GM18526 (cell line): Measurements from ENCODE around the gene FLRT1.

ENCODE experiments used
- POLR2A ChIP-seq: IDR thresholded peaks from 3 replicates; pipeline ENCODE4 v1.6.1; 2011; ENCODE audit not compliant: insufficient read length; ENCODE audit errors: extremely low read depth

Gene FLRT1

DNA sequence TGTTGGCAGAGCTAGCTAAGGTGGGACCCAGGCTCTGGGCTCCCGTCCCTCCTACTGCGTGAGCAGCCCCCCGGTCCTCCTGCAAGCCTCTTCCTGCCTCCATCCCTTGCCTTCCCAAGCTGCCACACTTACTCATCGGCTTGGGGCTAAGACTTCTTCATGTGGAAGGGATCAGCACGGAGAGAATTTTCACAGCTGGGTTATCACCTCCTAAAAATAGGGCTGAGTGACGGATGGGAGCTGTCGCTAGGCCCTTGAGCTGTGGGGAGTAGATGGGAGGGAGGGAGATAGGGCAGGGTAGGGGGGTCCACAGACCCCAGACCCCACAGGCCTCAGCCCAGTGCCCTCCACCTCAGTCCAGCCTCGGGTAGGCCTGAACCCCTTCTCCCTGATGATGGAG is 41.0 kb downstream of the FLRT1 start:
- TF ChIP-seq POLR2A = no peak

DNA sequence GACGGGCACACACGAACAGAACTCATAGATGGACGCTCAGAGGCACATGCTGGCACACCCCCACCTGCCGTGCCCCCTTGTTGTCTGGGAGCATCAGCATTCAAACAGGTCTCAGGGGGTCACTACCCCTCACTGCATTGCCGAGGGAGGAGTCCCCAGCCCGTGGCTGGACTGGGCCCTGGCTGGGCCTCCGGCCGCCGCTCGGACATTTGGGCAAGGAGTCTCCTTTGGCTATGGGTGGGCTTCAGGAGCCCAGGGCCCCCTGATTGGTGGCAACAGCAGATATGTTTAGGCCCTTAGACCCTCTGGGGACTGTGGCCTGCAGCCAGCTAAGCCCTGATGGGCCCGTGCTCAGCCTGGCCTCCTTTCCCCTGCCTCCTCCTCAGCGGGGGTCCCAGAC is 41.9 kb downstream of the FLRT1 start:
- TF ChIP-seq POLR2A = no peak

DNA sequence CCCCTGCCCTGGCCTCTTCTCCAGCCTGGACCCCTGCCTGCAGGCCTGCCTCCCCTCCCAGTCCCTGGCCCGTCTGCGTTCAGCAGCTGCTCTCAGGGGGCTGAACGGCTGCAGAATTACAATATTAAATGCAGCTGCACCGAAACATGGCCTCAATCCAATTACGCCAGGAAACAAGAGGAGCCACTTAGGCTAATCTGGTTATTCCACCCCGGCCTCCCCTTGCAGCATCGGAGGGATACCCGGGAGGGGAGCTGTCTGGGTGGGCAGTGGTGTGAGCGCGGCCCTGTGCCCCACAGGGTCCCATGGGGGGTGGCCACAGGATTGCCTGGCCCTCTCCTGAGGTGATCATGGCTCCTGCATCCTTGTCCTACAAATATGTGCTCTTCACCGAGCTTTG is 42.6 kb downstream of the FLRT1 start:
- TF ChIP-seq POLR2A = no peak

DNA sequence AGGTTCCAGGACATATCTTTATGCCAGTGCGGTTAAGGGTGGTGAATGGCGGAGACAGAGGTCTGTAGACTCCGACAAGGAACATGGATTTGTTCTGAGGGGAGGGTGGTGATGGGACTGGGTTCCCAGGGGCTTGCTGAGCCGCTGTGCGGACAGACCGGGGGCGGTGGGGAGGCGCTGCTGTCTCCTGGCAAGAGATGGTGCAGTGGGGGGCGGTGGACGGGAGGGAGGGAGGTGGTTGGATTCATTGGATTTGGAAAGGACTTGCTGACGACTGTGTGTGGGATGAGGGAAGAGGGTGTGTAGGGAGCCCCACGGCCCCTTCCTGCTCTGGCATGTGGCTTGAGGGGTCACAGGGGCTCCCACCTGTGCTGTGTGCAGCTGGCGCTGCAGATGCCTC is 43.2 kb downstream of the FLRT1 start:
- TF ChIP-seq POLR2A = no peak

DNA sequence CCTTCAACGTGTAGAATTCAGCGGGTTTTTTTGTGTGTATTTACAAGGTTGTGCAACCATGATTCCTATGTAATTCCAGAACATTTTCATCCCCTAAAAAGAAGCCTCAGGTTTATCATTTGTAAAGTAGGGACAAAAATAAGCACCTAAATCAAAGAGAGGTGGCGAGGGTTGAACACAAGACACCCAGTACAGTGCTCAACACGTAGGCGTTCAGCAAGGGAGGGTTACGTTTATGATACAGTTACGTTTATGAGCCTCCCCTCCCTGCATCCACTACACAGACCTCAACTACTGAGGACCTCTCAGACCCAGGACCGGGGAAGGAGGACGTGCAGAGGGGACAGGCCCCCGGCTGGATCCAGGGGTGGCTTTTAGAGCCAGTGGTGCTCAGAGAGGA is 44.7 kb downstream of the FLRT1 start:
- TF ChIP-seq POLR2A = no peak

DNA sequence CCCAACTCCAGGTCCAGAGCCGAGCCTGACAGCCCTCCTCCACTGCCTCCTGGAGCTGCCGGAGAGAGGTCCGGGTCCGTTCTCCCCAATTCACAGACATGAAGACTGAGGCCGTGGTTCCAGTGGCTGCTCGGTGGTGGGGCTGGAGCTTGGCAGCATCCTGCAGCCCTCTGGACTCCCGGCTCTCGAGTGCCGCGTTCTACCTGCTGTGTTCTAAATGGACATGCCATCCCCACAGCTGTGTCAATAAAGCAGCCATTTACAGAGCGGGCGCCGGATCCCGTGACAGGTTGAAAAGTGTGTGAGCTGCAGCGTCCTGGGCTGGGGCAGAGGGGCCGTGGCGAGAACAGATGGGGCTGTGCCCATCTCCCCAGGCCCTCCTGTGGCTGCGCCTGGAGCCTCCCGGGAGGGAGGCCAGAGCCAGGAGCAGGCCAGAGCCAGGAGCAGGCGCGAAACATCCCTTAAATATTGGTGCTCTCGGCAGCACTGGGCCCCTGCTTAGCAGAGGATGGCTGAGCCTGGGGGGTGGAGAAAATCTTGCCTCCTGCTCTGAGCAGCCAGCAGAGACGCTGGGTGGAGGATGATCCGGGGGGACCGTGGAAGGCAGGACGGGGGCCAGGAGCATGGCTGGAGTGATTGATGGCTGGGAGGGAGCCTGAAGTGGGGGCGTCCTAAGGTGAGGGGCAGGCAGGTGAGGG is 46.2 kb downstream of the FLRT1 start:
- TF ChIP-seq POLR2A = no peak

DNA sequence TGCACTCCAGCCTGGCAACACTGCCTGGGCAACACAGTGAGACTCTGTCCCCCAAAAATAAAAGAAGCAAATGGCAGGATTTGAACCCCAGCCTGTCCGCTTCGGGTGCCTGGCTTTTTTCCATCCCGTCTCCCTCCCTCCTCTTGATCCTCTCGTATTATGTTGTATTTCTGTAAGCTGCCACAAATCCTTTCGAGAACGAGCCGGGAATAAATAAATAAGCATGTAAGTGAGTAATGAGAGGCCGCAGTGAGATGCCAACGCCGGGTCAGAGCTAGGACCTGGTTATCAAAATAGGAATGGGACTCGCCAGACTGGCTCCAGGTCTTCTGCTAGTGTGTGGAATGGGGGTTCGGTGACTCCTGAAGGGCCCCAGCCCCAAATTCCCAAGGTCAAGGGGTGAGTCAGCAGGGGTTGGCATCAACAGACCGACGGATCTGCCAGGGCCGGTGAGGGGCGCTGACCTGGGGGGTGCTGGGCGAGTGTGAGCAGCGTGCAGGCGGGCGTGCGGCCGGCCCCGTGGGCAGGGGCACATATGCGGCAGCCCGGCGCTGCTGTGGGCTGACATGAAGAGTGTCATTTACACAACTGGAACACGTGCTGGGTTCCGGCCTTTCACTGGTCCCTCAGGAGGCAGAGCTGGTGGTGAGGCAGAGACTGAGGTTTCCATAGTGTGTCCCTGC is 47.8 kb downstream of the FLRT1 start:
- no peak for TF ChIP-seq POLR2A

DNA sequence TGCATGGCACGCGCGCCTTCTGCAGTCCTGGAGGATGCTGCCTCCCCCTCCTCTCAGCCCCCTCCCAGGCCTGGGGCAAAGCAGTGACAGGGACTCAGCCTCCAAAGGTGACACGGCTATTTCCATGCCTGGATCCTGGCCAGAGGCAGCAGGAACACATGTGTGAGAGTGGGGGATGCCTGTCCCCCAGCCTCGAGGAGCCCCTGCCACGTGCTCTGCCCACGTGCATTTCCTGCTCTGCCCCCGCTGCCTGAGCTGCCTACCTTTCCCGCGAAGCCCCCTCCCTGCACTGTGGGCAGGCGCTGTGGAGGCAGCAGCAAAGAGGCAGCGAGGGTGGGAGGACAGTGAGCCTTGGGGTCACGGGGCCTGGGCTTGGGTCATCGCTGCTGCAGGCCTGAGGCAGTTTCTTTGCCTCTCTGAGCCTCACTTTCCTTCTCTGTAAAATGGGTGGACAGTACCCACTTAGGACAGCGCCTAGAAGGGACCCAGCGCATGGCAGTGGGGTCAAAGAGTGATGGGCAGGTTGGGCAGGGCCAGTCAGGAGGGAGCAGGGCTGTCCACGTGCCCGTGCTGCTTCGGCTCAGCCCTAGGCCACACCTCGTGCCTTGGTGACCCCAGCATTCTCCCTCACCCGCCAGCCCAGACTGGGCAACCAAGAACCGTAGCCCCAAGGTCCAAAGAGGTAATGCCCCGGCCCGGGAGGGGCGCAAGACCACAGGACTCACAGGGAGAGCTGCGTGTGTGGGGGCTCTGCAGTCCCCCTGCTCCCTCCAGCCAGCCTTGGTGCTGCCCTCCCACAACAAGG is 48.6 kb downstream of the FLRT1 start:
- TF ChIP-seq POLR2A = no peak

DNA sequence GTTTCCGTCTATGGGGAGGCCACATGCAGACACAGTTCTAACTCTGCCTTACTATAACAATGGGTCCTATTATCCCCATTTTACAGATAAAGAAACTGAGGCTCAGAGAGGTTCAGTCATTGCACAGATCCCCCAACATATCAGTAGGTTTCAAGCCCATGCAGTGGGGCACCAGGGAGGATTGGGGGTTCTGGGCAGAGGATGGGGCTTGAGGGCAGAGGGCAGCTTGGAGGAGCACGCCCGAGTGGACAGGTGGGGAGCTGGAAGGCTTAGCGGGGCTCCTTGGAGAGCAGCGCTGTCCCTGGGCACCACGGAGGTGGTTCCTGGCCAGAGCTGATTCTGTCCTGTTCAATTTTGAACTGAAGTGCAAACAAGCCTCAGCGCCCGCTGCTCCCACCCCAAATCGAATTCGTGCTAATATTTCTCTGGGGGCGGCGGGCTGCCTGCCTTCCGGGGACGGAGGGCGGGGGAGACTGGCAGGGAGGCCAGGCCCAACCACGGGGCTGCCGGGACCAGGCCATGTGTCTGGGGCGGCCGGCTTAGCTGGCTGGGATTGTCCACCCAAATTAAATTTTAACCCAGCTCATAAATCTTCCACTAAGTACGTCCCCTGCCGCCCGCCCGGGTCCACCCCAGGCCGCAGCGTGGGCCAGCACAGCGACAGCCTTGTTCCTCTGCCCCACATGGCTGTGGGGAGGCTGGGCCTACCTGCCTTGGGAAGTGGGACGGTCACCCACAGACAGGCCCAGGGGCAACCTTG is 49.4 kb downstream of the FLRT1 start:
- no peak for TF ChIP-seq POLR2A
